Measurements from ENCODE around the gene LRRC31.

GRCh38 chr3:169914321-169914720 is 44.6 kb upstream of the LRRC31 start:
- no peak for TF ChIP-seq SUZ12 (IDR thresholded peaks at IDR 0.05)
- TF ChIP-seq HDGF (IDR thresholded peaks at IDR 0.05; ENCODE audit: borderline replicate concordance), result no peak
- no peak for TF ChIP-seq ARNT (IDR thresholded peaks at IDR 0.05)
- no peak for TF ChIP-seq SP1 (IDR thresholded peaks at IDR 0.05)

All from HEK293T (cell line).